Mesenteric fat pad (tissue), 1 donor: ENCODE results near the gene TP53INP2. TPM values are rescaled to one million over a fixed set of nuclear protein-coding genes. Genes with fewer than 3 reads are reported as not detected.

Experiments
- total RNA-seq: library from RNA; stranded (reverse); fragmentation: NEBNext Ultra II Directional; extraction: Animal tissue kit (Norgen Biotek cat#: 25700); gene quantifications from one replicate; pipeline ENCODE4 v1.2.1, GENCODE V29; 2021
- donor health status: DM: yes; HTN: yes; CAD: no.

The TP53INP2 gene
- total RNA-seq, 1 donor from 2014 or later = 16.8 TPM

Other genes with a start within 250 kb of the TP53INP2 start
- 131 TPM for gene DYNLRB1, start 187.9 kb upstream of the TP53INP2 start, total RNA-seq
- 48.1 TPM for gene MAP1LC3A, start 145.6 kb upstream of the TP53INP2 start, total RNA-seq
- gene PIGU, start 27.3 kb upstream of the TP53INP2 start, total RNA-seq = 11.7 TPM
- gene NCOA6, start 121.3 kb downstream of the TP53INP2 start, total RNA-seq = 24.4 TPM
- 15.6 TPM for gene GGT7, start 168.5 kb downstream of the TP53INP2 start, total RNA-seq
- gene ACSS2, start 172.3 kb downstream of the TP53INP2 start, total RNA-seq = 127 TPM